Vagina (tissue), 2 donors: ENCODE measurements around the gene TMEM30A. TPM values are rescaled to one million over a fixed set of nuclear protein-coding genes. Genes with fewer than 3 reads are reported as not detected.

Experiments
- DNase-seq, 2 donors: peaks; one replicate each; pipeline ENCODE4 v3.0.0-alpha.2; 2017; ENCODE audit errors: extremely low spot score in 2 of 2
- H3K27ac ChIP-seq: fragments of 200-600 bp; sonication (generic); one replicate; pipeline ENCODE4 v1.5.1; 2019
- H3K27me3 ChIP-seq: fragments of 200-600 bp; sonication (generic); one replicate; pipeline ENCODE4 v1.5.1; 2019
- H3K36me3 ChIP-seq, 2 donors: fragments of 200-600 bp; sonication (generic); one replicate each; pipeline ENCODE4 v1.5.1; 2017 to 2019
- H3K4me1 ChIP-seq: fragments of 200-600 bp; sonication (generic); one replicate; pipeline ENCODE4 v1.5.1; 2019
- H3K4me3 ChIP-seq, 2 donors: fragments of 200-600 bp; sonication (generic); 1 replicate in 1 of 2; 2 replicates in 1 of 2; pipeline ENCODE4 v1.5.1; 2016 to 2019
- H3K9me3 ChIP-seq: fragments of 200-600 bp; sonication (generic); one replicate; pipeline ENCODE4 v1.5.1; 2019
- POLR2A ChIP-seq, 2 donors: fragments of 450-650 bp; IDR thresholded peaks; one replicate each; pipeline ENCODE4 v1.6.1; 2017; ENCODE audit warnings: antibody characterized with exemption in 2 of 2, mild to moderate bottlenecking in 2 of 2, moderate library complexity in 2 of 2
- POLR2AphosphoS5 ChIP-seq, 2 donors: sonication (generic); formaldehyde crosslinking; IDR thresholded peaks; one replicate each; pipeline ENCODE4 v1.9.0; 2017; ENCODE audit warnings: antibody characterized with exemption in 2 of 2, mild to moderate bottlenecking in 2 of 2, low read depth in 1 of 2; ENCODE audit not compliant: insufficient read depth in 1 of 2
- intact Hi-C: fragments of 100-400 bp; cut with DNase I; formaldehyde crosslinking; loops from one replicate; pipeline ENCODE4 v1.15.1; 2023
- total RNA-seq: library from RNA; depleted of rRNA; stranded (reverse); fragments of >200 nt; gene quantifications from one replicate; pipeline ENCODE4 v1.2.3, GENCODE V29; 2016
- TF ChIP-seq, protein P1 (sequence below), 3 experiments: fragments of 450-650 bp in 2 of 3; fragments of 200-600 bp in 1 of 3; sonication (generic) in 1 of 3; IDR thresholded peaks; one replicate each; pipeline ENCODE4 v1.5.1; 2017 to 2019; ENCODE audit warnings: antibody characterized with exemption in 3 of 3, mild to moderate bottlenecking in 2 of 3, moderate library complexity in 2 of 3

The TMEM30A gene
- total RNA-seq, 1 donor from 2014 or later: 52.1 TPM

DNA sequence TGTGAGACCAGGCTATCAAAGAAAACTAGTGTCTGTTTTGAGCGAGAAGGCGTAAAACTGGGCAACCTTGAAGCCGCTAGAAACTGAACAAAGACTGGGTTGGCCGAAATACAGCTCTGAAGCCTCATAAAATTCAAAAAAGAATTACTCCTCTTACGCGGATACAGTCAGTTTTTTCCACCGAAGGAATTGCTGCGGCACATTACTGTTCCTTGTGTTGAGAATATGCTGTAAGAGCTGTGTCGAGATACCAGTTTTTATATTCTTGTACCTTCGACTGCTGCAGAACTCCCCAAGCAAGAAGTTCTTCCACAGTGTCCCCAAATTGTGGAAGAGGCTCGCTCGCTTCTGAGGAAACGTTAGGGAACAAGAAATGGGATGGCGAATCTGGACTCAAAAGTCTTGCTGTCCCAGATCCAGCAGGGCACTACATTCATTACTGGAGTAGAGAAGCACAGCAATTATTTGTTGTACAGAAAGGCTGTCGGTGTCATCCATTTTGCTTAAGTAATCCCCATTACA, 40.5 kb downstream of the TMEM30A start:
- intact Hi-C loops: no loop called here
- peak overlapping the region; percentile 70 to 77 for H3K4me3 ChIP-seq
- H3K27me3 ChIP-seq: no peaks in the 10 kb centered on the region
- H3K36me3 ChIP-seq: peaks cover 0 to 12% of the 10 kb centered on the region in 2 donors
- peaks cover 32% of the 10 kb centered on the region for H3K4me1 ChIP-seq
- TF ChIP-seq POLR2AphosphoS5 (IDR thresholded peaks at IDR 0.05; ENCODE audit: insufficient read depth in 1 of 2, low read depth in 1 of 2) (no peak), POLR2A (IDR thresholded peaks at IDR 0.05) (no peak)
- TF ChIP-seq, protein P1, sequence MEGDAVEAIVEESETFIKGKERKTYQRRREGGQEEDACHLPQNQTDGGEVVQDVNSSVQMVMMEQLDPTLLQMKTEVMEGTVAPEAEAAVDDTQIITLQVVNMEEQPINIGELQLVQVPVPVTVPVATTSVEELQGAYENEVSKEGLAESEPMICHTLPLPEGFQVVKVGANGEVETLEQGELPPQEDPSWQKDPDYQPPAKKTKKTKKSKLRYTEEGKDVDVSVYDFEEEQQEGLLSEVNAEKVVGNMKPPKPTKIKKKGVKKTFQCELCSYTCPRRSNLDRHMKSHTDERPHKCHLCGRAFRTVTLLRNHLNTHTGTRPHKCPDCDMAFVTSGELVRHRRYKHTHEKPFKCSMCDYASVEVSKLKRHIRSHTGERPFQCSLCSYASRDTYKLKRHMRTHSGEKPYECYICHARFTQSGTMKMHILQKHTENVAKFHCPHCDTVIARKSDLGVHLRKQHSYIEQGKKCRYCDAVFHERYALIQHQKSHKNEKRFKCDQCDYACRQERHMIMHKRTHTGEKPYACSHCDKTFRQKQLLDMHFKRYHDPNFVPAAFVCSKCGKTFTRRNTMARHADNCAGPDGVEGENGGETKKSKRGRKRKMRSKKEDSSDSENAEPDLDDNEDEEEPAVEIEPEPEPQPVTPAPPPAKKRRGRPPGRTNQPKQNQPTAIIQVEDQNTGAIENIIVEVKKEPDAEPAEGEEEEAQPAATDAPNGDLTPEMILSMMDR (IDR thresholded peaks at IDR 0.05): no peak
- no peaks in the 10 kb centered on the region for H3K9me3 ChIP-seq
- peak overlapping the region; percentile 89 for H3K27ac ChIP-seq
- DNase-seq: no peak

DNA sequence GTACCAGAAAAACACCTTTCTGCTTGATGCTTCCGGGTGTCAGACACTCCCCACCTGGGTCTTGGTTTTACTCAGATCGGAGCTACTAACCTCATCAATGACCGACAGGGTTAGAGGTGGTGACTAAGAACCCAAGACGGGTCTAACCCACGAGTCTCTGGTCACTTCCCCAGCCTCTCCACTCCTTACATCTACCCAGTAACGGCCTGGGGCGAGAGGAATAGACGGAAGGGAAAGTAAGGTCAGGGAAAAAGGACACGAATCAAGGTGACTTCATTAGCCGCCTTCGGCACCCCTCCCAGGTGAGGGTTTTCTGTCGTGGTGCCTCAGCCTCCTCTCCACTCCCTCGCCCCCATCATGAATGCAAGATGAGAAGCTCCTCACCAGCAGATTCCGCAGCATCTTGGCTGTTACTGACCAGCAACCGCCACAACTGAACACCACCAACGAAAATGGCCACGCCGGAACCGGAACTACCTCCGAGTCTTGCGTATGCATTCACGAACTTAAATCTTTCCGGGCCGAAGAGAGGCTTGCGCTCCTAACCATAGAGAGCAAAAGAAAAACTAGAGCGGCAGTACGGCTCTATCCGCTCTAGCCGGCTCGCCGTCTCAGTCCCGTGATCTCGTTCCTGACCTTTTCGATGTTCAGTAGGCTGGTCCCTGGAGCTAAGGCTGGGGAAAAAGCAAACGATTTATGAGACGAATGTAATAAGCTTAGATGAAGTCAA, 41.1 kb downstream of the TMEM30A start, which contains the start of gene COX7A2:
COX7A2 (minus strand) TSS at position 469 of the 730 bp plus-strand sequence; CDS start at position 402, 67 bp downstream.
- intact Hi-C loops: no loop called here
- DNase-seq: peak in 1 of 2 donors; percentile 96

DNA sequence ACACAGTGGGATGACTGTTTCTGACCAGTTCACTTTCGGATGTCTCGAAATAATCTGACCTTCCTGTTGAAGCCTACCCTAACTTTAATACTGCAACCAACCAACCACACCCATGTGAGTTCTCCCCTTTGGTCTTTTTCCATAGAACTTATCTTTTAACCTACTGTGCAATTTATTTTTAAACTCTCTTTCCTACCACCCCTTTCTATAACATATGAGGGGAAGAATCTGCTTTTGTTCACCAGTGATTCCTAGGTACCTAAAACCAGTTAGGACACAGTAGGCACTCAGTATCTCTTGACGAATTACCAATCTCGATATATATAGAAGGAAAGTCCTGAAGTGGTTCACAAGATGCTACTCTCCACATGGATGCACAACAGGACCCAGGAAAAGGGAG, 48.0 kb downstream of the TMEM30A start:
- no peak for DNase-seq

More for the DNA sequence above, 41.1 kb downstream of the TMEM30A start, which contains the start of gene COX7A2:
- H3K4me3 ChIP-seq: peak within 1 kb of the TSS; percentile 70 to 77
- TF ChIP-seq POLR2AphosphoS5 (IDR thresholded peaks at IDR 0.05; ENCODE audit: insufficient read depth in 1 of 2, low read depth in 1 of 2) (peak; percentile 92 to 95), POLR2A (IDR thresholded peaks at IDR 0.05) (peak in 1 of 2 donors; percentile 65)
- TF ChIP-seq, protein P1 (IDR thresholded peaks at IDR 0.05): no peak
- peaks cover 0 to 17% of the 10 kb centered on the region in 2 donors for H3K36me3 ChIP-seq
- H3K4me1 ChIP-seq: peaks cover 32% of the 10 kb centered on the region
- H3K27ac ChIP-seq: peak within 1 kb of the TSS; percentile 89
- no peaks in the 10 kb centered on the region for H3K27me3 ChIP-seq
- no peaks in the 10 kb centered on the region for H3K9me3 ChIP-seq

DNA sequence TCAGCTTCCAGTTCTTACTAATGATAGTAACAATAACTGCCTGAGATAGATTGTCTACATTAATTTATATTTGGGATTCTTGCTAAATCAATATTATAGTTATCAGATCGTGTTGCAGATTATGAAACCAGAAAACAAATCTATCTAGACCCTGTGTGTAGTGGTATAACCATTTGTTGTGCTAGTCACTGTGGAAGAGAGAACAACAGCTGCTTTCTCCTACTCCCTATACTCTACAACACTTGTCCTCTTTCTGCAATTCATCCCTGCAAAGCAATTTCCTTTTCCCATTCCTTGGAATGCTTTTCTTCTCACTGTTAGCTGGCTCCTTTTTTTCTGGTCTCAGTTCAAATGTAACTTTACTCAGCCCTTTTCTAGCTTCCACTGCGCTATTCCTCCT, 49.3 kb downstream of the TMEM30A start:
- DNase-seq: no peak
- Histone ChIP-seq H3K9me3 (no peaks in the 10 kb centered on the region), H3K27ac (no peak overlapping the region), H3K27me3 (no peaks in the 10 kb centered on the region), H3K36me3 (peaks cover 0 to 21% of the 10 kb centered on the region in 2 donors), H3K4me3 (no peak overlapping the region), H3K4me1 (no peaks in the 10 kb centered on the region)
- intact Hi-C loops: no loop called here
- TF ChIP-seq POLR2A (IDR thresholded peaks at IDR 0.05) (no peak), POLR2AphosphoS5 (IDR thresholded peaks at IDR 0.05; ENCODE audit: insufficient read depth in 1 of 2, low read depth in 1 of 2) (no peak)
- TF ChIP-seq, protein P1 (IDR thresholded peaks at IDR 0.05): no peak

More for the DNA sequence above, 48.0 kb downstream of the TMEM30A start:
- no peak overlapping the region for H3K27ac ChIP-seq
- peaks cover 8% of the 10 kb centered on the region for H3K4me1 ChIP-seq
- intact Hi-C loops: no loop called here
- H3K4me3 ChIP-seq: no peak overlapping the region
- TF ChIP-seq, protein P1 (IDR thresholded peaks at IDR 0.05): no peak
- no peak for TF ChIP-seq POLR2AphosphoS5 (IDR thresholded peaks at IDR 0.05; ENCODE audit: insufficient read depth in 1 of 2, low read depth in 1 of 2)
- no peak for TF ChIP-seq POLR2A (IDR thresholded peaks at IDR 0.05)
- peaks cover 0 to 22% of the 10 kb centered on the region in 2 donors for H3K36me3 ChIP-seq
- no peaks in the 10 kb centered on the region for H3K27me3 ChIP-seq
- H3K9me3 ChIP-seq: no peaks in the 10 kb centered on the region
